ENCODE measurements around the gene STK38. TPM values are rescaled to one million over a fixed set of nuclear protein-coding genes. Genes with fewer than 3 reads are reported as not detected.

The STK38 gene
- total RNA-seq, 1 experiment from 2014 or later, result 53.3 TPM

DNA sequence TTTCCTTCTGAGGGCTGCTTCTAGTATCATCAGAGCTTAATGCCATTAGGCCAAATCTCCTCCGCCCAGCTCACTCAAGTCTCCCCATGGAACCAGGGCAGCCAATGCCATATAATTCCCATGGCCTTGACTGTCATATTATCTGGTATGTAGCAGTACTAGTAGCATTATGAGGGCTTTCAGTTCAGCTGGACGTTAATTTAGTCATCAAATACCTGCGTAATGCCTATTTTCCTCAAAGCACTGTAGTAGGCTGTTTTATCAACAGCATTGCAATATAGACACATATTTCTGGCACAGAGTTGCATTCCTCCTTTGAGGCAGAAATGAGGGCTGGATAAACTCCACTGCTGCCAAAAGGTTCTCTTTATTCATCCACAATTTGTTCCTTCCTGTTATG, 102.8 kb downstream of the STK38 start:
- intact Hi-C loops (cut with micrococcal nuclease; ENCODE audit: unreplicated experiment), result loop anchor here (5.0 kb wide), 3 partner anchors 133 to 238 kb away; partner anchors contain the start of gene SRSF3
- Histone ChIP-seq H3K9me3 (ENCODE audit: insufficient read depth, low read depth) (peaks cover 4% of the 10 kb centered on the region; the same call in 1 of the 2 replicates), H3K27me3 (ENCODE audit: insufficient read depth, low read depth) (no peaks in the 10 kb centered on the region), H3K27ac (no peak overlapping the region), H3K36me3 (ENCODE audit: low read depth) (no peaks in the 10 kb centered on the region; the same call in 1 of the 2 replicates), H3K4me1 (replicated peaks; ENCODE audit: insufficient read depth) (peaks cover 25% of the 10 kb centered on the region), H2AFZ (no peak overlapping the region), H3K9me2 (ENCODE audit: insufficient read depth) (no peaks in the 10 kb centered on the region), H3K4me3 (peak overlapping the region; percentile 75), H3K4me2 (peak overlapping the region; percentile 93), H3K79me2 (ENCODE audit: low read depth) (peaks cover 68% of the 10 kb centered on the region), H3F3A (ENCODE audit: insufficient read depth, low read depth) (peaks cover 28% of the 10 kb centered on the region), H4K20me1 (ENCODE audit: insufficient read depth) (no peaks in the 10 kb centered on the region; the same call in 1 of the 2 replicates)
- ChIA-PET CTCF (no interaction called here), POLR2A (ENCODE audit: unreplicated experiment) (no interaction called here)
- BruUV-seq (replicated peaks), result no TSS peak
- no peak for TF ChIP-seq EZH2 (IDR thresholded peaks at IDR 0.05; ENCODE audit: low read depth)
- TF ChIP-seq CTCF (conservative IDR thresholded peaks at IDR 0.05), result no peak
- no peak for DNase-seq

Other genes starting within 250 kb of the STK38 start
- not detected in 2 replicates for gene BNIP5, start 210.6 kb downstream of the STK38 start, total RNA-seq (2021)
- gene ETV7, start 159.8 kb downstream of the STK38 start, total RNA-seq (2021), result 0.57 and 0.83 TPM in 2 replicates
- gene PXT1, start 104.6 kb downstream of the STK38 start, total RNA-seq (2021), result not detected in 2 replicates
- gene KCTD20, start 104.5 kb downstream of the STK38 start, total RNA-seq (2021), result 34.2 and 42.5 TPM in 2 replicates
- 278 and 282 TPM in 2 replicates for gene SRSF3, start 46.9 kb upstream of the STK38 start, total RNA-seq (2021)
- 14.3 and 14.8 TPM in 2 replicates for gene CDKN1A, start 131.2 kb upstream of the STK38 start, total RNA-seq (2021)
- not detected in 2 replicates for gene RAB44, start 150.3 kb upstream of the STK38 start, total RNA-seq (2021)